Fibroblast of pulmonary artery (primary cell): ENCODE results near the gene TXNRD2.

ENCODE experiments used
- DNase-seq: peaks from one replicate; pipeline ENCODE4 v3.0.0-alpha.2; 2010; ENCODE audit warnings: low read depth
- H3K4me3 ChIP-seq: replicated peaks from 2 replicates; pipeline ENCODE4 v1.5.1; 2011; ENCODE audit warnings: low read depth, mild to moderate bottlenecking, control low read depth, low read length, moderate library complexity
- TF ChIP-seq, protein P1 (sequence below): IDR thresholded peaks from 2 replicates; pipeline ENCODE4 v1.5.1; 2011; ENCODE audit warnings: mild to moderate bottlenecking, control low read depth, low read length, inconsistent platforms; ENCODE audit errors: missing control alignments

TXNRD2 gene

DNA sequence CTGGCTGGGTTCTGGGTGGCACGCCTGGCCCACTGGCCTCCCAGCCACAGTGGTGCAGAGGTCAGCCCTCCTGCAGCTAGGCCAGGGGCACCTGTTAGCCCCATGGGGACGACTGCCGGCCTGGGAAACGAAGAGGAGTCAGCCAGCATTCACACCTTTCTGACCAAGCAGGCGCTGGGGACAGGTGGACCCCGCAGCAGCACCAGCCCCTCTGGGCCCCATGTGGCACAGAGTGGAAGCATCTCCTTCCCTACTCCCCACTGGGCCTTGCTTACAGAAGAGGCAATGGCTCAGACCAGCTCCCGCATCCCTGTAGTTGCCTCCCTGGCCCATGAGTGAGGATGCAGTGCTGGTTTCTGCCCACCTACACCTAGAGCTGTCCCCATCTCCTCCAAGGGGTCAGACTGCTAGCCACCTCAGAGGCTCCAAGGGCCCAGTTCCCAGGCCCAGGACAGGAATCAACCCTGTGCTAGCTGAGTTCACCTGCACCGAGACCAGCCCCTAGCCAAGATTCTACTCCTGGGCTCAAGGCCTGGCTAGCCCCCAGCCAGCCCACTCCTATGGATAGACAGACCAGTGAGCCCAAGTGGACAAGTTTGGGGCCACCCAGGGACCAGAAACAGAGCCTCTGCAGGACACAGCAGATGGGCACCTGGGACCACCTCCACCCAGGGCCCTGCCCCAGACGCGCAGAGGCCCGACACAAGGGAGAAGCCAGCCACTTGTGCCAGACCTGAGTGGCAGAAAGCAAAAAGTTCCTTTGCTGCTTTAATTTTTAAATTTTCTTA lies 27.7 kb upstream of the TXNRD2 start:
- no peak for DNase-seq
- no peak overlapping the region for H3K4me3 ChIP-seq
- TF ChIP-seq, protein P1, sequence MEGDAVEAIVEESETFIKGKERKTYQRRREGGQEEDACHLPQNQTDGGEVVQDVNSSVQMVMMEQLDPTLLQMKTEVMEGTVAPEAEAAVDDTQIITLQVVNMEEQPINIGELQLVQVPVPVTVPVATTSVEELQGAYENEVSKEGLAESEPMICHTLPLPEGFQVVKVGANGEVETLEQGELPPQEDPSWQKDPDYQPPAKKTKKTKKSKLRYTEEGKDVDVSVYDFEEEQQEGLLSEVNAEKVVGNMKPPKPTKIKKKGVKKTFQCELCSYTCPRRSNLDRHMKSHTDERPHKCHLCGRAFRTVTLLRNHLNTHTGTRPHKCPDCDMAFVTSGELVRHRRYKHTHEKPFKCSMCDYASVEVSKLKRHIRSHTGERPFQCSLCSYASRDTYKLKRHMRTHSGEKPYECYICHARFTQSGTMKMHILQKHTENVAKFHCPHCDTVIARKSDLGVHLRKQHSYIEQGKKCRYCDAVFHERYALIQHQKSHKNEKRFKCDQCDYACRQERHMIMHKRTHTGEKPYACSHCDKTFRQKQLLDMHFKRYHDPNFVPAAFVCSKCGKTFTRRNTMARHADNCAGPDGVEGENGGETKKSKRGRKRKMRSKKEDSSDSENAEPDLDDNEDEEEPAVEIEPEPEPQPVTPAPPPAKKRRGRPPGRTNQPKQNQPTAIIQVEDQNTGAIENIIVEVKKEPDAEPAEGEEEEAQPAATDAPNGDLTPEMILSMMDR: no peak

DNA sequence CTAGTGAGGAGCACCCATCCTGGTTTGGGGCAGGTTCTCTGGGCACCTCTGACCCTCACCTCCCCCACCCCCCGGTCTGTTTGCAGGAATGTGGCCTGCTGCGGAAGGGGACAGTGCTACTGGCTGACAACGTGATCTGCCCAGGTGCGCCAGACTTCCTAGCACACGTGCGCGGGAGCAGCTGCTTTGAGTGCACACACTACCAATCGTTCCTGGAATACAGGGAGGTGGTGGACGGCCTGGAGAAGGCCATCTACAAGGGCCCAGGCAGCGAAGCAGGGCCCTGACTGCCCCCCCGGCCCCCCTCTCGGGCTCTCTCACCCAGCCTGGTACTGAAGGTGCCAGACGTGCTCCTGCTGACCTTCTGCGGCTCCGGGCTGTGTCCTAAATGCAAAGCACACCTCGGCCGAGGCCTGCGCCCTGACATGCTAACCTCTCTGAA lies 26.9 kb upstream of the TXNRD2 start:
- TF ChIP-seq, protein P1: no peak
- no peak for DNase-seq
- H3K4me3 ChIP-seq: no peak overlapping the region

DNA sequence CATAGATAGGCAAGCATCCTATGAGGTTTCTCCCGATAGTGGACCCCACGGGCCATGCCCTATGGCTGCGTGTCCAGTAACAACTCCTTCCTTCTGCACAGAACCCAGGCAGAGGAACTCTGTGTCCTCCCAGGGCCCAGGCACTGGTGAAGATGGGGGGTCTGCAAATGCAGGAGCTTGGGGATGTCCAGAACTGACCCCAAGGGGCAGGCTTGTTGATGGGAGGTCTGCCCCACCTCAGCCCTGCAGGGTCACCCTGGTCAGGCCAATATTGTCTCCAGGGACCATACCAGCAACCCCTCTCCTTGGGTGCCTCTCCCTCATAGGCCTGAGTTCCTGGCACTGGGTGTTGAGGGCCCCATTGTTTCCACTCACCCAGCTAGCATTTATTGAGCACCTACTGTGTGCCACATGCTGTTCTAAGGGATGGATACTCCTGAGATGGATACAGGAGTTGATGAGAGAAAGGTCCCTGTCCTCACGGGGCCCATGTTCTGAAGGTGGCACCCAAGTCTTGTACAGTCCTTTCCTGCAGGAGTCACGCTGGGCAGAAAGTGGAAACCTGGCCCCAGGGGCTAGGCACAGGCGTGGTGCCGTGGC lies 26.3 kb upstream of the TXNRD2 start:
- H3K4me3 ChIP-seq: no peak overlapping the region
- TF ChIP-seq, protein P1: no peak
- no peak for DNase-seq

- DNase-seq: no peak
- no peak overlapping the region for H3K4me3 ChIP-seq
- TF ChIP-seq, protein P1: no peak
Measured at GRCh38 chr22:19966908-19967750, 25.5 kb upstream of the TXNRD2 start.

DNA sequence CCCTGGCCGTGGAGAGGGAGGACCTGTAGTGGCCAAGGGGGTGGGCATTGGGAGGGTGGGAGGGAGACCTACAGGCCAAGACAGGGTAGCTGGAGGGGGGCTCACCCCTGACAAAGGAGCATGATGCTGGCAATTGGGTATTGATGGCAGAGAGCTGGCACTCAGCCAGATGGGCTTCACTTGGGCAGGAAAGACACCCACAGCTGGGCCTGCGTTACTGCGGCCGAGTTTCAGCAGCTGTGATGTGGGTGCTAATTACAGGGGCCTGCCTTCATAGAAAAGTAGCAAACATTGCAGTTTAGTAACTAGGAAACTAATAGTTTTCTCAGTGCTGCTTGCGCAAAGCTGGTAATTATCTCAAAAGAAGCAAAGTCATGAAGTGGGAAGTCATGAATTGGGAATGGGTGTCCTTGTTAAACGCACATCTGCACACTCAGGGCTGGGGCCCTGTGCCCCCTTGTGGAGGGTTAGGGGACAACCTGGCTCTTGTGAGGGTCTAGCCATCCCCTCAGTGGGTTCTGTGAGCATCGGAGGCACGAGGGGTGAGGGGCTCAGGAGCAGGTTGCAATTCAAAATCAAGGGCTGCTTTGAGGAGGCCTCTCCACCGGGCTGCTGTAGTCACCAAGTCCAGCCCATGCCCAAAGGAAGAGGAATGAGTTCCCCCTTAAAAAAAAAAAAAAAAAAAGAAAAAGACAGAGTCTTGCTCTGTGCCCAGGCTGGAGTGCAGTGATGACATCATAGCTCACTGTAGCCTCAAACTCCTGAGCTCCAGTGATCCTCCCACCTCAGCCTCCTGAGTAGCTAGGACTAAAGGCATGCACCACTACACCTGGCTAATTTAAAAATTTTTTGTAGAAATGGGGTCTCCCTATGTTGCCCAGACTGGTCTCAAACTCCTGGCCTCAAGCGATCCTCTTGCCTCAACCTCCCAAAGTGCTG lies 24.4 kb upstream of the TXNRD2 start:
- TF ChIP-seq, protein P1: peak; percentile 48
- H3K4me3 ChIP-seq: no peak overlapping the region
- DNase-seq: peak; percentile 20
